CD14-positive monocyte (primary cell): Measurements from ENCODE around the gene ZNF528. TPM values are rescaled to one million over a fixed set of nuclear protein-coding genes. Genes with fewer than 3 reads are reported as not detected.

Source experiments
- DNase-seq, 3 donors: peaks; one replicate each; pipeline ENCODE4 v3.0.0-alpha.2; 2011 to 2022
- H2AFZ ChIP-seq: 2 replicates; pipeline ENCODE4 v1.6.0; 2012; ENCODE audit warnings: mild to moderate bottlenecking, low read depth, low read length, inconsistent platforms; ENCODE audit not compliant: insufficient read depth, poor library complexity, severe bottlenecking
- H3K27ac ChIP-seq, 2 donors: 1 replicate in 1 of 2; 2 replicates in 1 of 2; pipeline ENCODE4 v1.5.1; 2012 to 2013; ENCODE audit warnings: low read length in 2 of 2, control low read depth in 1 of 2, inconsistent platforms in 1 of 2, low read depth in 1 of 2, mild to moderate bottlenecking in 1 of 2
- H3K27me3 ChIP-seq, 2 donors: one replicate each; pipeline versions ENCODE4 v1.6.0 to v1.6.1; 2011 to 2013; ENCODE audit warnings: low read length in 2 of 2; ENCODE audit not compliant: control insufficient read depth in 2 of 2, insufficient read depth in 2 of 2
- H3K36me3 ChIP-seq, 2 donors: replicated peaks in 1 of 2; 1 replicate in 1 of 2; 2 replicates in 1 of 2; pipeline versions ENCODE4 v1.5.1 to v1.6.1; 2012 to 2013; ENCODE audit warnings: low read length in 2 of 2, control low read depth in 1 of 2, inconsistent platforms in 1 of 2, mild to moderate bottlenecking in 1 of 2; ENCODE audit not compliant: insufficient read depth in 2 of 2, control insufficient read depth in 1 of 2
- H3K4me1 ChIP-seq, 2 donors: 1 replicate in 1 of 2; 2 replicates in 1 of 2; pipeline versions ENCODE4 v1.5.1 to v1.6.1; 2012 to 2013; ENCODE audit warnings: low read length in 2 of 2, control low read depth in 1 of 2, inconsistent platforms in 1 of 2, mild to moderate bottlenecking in 1 of 2, moderate library complexity in 1 of 2; ENCODE audit not compliant: insufficient read depth in 2 of 2, control insufficient read depth in 1 of 2
- H3K4me2 ChIP-seq: replicated peaks from 2 replicates; pipeline ENCODE3; 2012; ENCODE audit warnings: low read length, moderate library complexity, mild to moderate bottlenecking; ENCODE audit not compliant: poor library complexity, severe bottlenecking; ENCODE audit errors: extremely low read depth
- H3K4me3 ChIP-seq, 3 experiments: fragments of 200-600 bp in 1 of 3; sonication (generic) in 1 of 3; replicated peaks in 1 of 3; 1 replicate in 2 of 3; 2 replicates in 1 of 3; pipeline ENCODE4 v1.5.1; 2011 to 2013; ENCODE audit warnings: low read length in 3 of 3, mild to moderate bottlenecking in 3 of 3, control low read depth in 2 of 3, low read depth in 2 of 3, inconsistent platforms in 1 of 3, moderate library complexity in 1 of 3
- H3K79me2 ChIP-seq: 2 replicates; pipeline ENCODE4 v1.6.0; 2012; ENCODE audit warnings: mild to moderate bottlenecking, control low read depth, inconsistent platforms, low read length, moderate library complexity; ENCODE audit not compliant: insufficient read depth
- H3K9ac ChIP-seq: 2 replicates; pipeline ENCODE4 v1.6.0; 2017; ENCODE audit warnings: low read length, mild to moderate bottlenecking; ENCODE audit not compliant: insufficient read depth, poor library complexity, severe bottlenecking
- H3K9me3 ChIP-seq, 2 donors: replicated peaks in 1 of 2; 1 replicate in 1 of 2; 2 replicates in 1 of 2; pipeline versions ENCODE4 v1.5.1 to v1.6.1; 2012 to 2013; ENCODE audit warnings: low read length in 2 of 2, control low read depth in 1 of 2; ENCODE audit not compliant: control insufficient read depth in 1 of 2, insufficient read depth in 1 of 2
- H4K20me1 ChIP-seq: 2 replicates; pipeline ENCODE4 v1.6.0; 2012; ENCODE audit warnings: mild to moderate bottlenecking, low read length, control low read depth, moderate library complexity; ENCODE audit not compliant: insufficient read depth
- H3K27ac Mint-ChIP-seq, 7 donors: one replicate each; pipeline ENCODE4 v1.8.0; 2020; ENCODE audit warnings: mild to moderate bottlenecking in 7 of 7, mixed read lengths in 7 of 7, moderate library complexity in 6 of 7, inconsistent platforms in 2 of 7
- H3K27me3 Mint-ChIP-seq, 3 donors: one replicate each; pipeline ENCODE4 v1.8.0; 2021 to 2022; ENCODE audit warnings: low read depth in 3 of 3, mild to moderate bottlenecking in 3 of 3, mixed read lengths in 3 of 3, moderate library complexity in 3 of 3, inconsistent platforms in 1 of 3
- H3K36me3 Mint-ChIP-seq, 2 donors: one replicate each; pipeline ENCODE4 v1.8.0; 2020; ENCODE audit warnings: mixed read lengths in 2 of 2, inconsistent platforms in 1 of 2, mild to moderate bottlenecking in 1 of 2
- H3K4me1 Mint-ChIP-seq: one replicate; pipeline ENCODE4 v1.8.0; 2020; ENCODE audit warnings: mild to moderate bottlenecking, mixed read lengths
- H3K4me3 Mint-ChIP-seq, 2 donors: one replicate each; pipeline ENCODE4 v1.8.0; 2020; ENCODE audit warnings: mild to moderate bottlenecking in 2 of 2, mixed read lengths in 2 of 2, moderate library complexity in 1 of 2
- H3K9me3 Mint-ChIP-seq, 7 donors: one replicate each; pipeline ENCODE4 v1.8.0; 2020 to 2022; ENCODE audit warnings: mixed read lengths in 7 of 7, mild to moderate bottlenecking in 6 of 7, moderate library complexity in 6 of 7, inconsistent platforms in 2 of 7
- WGBS: methylation state at CpG from one replicate; pipeline ENCODE4 v1.1.5; 2013; ENCODE audit warnings: missing lambda C conversion rate; ENCODE audit not compliant: insufficient coverage; 5-methylcytosine and 5-hydroxymethylcytosine counted together
- intact Hi-C, 2 donors: fragments of 100-400 bp; cut with micrococcal nuclease; formaldehyde crosslinking; loops; one replicate each; pipeline versions ENCODE4 v1.15.0 to v1.15.1; 2023
- polyA minus RNA-seq: library from RNA; depleted of rRNA, polyadenylated mRNA; stranded (reverse); fragments of >200 nt; gene quantifications from 2 replicates; pipeline ENCODE4 v1.2.3, GENCODE V29; 2012
- polyA plus RNA-seq, 3 donors: library from polyadenylated mRNA; depleted of rRNA in 1 of 3; unstranded in 2 of 3; stranded (reverse) in 1 of 3; fragments of 300-500 nt in 2 of 3; fragments of >200 nt in 1 of 3; fragmentation: Illumina TruSeq in 2 of 3; gene quantifications; 1 replicate in 2 of 3; 2 replicates in 1 of 3; pipeline ENCODE4 v1.2.3, GENCODE V29; 2012 to 2021
- total RNA-seq, 12 experiments: library from RNA in 1 of 12; stranded (reverse) in 1 of 12; fragments of 120-200 nt in 1 of 12; gene quantifications; one replicate each; pipeline ENCODE4 v1.2.4 and lab custom pipeline; 2013 to 2026; ENCODE audit warnings: mixed read lengths in 6 of 12, inconsistent platforms in 1 of 12
- TF ChIP-seq, protein P1 (sequence below): fragments of 200-600 bp; IDR thresholded peaks from one replicate; pipeline ENCODE4 v1.8.0; 2022; ENCODE audit warnings: antibody characterized with exemption, mild to moderate bottlenecking

Gene ZNF528
- total RNA-seq (2013), result 7.9 TPM
- polyA plus RNA-seq (1 to 10 TPM in 1 of 3 donors, under 1 TPM in 2; 0.67 to 4.8 (median 0.86) TPM), polyA minus RNA-seq (1.5 and 2.2 TPM in 2 replicates), total RNA-seq (lab: John Stamatoyannopoulos, UW) (1.2 to 8.3 (median 3.0) reads per million in 11 experiments)

DNA sequence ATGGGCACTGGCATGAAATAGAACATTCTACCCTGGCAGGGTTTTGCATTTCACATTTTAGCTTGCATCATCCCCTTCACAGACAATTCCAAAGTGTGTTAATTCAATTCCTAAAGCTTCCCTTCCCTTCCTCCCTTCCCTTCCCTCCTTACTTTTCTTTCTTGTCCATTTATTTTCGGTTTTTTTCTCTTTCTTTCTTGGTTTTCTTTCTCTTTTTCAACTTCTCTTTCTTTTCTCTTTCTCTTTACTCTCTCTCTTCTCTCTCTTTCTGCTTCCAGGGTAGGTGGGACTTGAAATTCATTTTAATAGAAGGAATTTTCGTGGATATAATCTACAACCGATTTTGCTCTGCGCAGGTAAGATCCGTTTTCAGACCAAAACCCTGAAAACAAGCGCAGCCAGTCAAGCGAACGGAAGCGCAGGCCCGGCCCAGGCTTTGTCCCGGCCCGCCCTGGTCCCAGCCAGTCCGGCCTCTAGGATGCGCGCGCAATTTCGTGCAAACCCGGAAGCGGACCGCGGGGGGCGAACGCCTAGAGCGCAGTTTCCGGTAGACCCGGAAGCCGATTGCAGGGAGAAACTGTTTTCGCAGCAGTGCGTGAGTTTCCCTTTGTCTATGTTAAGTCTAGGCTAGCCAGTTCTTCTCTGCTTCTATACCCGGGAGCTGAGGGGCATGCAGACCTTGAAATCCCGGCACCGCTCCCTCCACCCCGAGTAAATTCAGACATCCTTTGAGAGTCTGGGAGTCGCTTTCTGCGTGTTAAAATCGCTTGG lies at the start of gene ZNF528:
TSS of gene ZNF528 (plus strand) at position 540 of the 771 bp plus-strand sequence. CDS start 4,165 bp downstream, outside the sequence.
- H2AFZ ChIP-seq, result peak within 1 kb of the TSS; percentile 82
- peak within 1 kb of the TSS; percentile 66 to 90 (median 79) for H3K27ac Mint-ChIP-seq
- H3K9me3 Mint-ChIP-seq, result peaks cover 58 to 96% (median 94%) of the 10 kb centered on the region in 7 donors
- H4K20me1 ChIP-seq, result no peaks in the 10 kb centered on the region
- peak within 1 kb of the TSS; percentile 74 to 80 (median 74) for H3K4me3 ChIP-seq
- under 1% methylated on average over 35 of the region's 36 CpGs for WGBS
- H3K9me3 ChIP-seq, result peaks cover 75 to 88% of the 10 kb centered on the region in 2 donors
- H3K4me3 Mint-ChIP-seq, result peak within 1 kb of the TSS; percentile 86 to 94
- no peaks in the 10 kb centered on the region for H3K27me3 ChIP-seq
- peaks cover 15% of the 10 kb centered on the region for H3K4me1 Mint-ChIP-seq
- H3K4me2 ChIP-seq, result peak within 1 kb of the TSS; percentile 83
- H3K36me3 Mint-ChIP-seq, result peaks cover 38 to 40% of the 10 kb centered on the region in 2 donors
- intact Hi-C loops, result no loop called here
- TF ChIP-seq, protein P1, sequence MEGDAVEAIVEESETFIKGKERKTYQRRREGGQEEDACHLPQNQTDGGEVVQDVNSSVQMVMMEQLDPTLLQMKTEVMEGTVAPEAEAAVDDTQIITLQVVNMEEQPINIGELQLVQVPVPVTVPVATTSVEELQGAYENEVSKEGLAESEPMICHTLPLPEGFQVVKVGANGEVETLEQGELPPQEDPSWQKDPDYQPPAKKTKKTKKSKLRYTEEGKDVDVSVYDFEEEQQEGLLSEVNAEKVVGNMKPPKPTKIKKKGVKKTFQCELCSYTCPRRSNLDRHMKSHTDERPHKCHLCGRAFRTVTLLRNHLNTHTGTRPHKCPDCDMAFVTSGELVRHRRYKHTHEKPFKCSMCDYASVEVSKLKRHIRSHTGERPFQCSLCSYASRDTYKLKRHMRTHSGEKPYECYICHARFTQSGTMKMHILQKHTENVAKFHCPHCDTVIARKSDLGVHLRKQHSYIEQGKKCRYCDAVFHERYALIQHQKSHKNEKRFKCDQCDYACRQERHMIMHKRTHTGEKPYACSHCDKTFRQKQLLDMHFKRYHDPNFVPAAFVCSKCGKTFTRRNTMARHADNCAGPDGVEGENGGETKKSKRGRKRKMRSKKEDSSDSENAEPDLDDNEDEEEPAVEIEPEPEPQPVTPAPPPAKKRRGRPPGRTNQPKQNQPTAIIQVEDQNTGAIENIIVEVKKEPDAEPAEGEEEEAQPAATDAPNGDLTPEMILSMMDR, result no peak
- H3K27me3 Mint-ChIP-seq, result peaks cover 0 to 2% (median 0%) of the 10 kb centered on the region in 3 donors
- DNase-seq, result peak; percentile 83 to 87 (median 86)
- peaks cover 4 to 9% of the 10 kb centered on the region in 2 donors for H3K36me3 ChIP-seq
- peak within 1 kb of the TSS; percentile 71 for H3K9ac ChIP-seq
- H3K27ac ChIP-seq, result peak within 1 kb of the TSS; percentile 59 to 81
- H3K79me2 ChIP-seq, result no peaks in the 10 kb centered on the region
- peaks cover 13 to 16% of the 10 kb centered on the region in 2 donors for H3K4me1 ChIP-seq

DNA sequence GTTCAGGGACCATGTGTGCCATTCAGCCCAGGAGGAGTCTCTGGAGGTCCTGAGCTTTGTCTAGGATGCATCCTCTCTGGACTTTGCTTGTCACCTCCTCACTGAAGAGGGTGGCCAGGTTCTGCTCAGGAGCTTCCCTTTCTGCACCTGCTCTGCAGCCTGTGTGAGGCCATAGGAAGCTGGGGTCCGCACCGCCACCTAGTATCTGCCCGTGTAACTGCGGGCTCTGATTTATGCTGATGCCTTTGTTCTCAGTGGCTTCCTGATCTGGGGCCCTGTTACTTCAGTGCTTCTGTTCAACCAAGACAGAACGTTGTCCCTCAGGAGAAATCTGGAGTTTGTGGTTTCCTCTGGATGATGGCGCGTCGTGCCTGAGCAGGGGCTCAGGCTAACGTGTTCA lies 46.1 kb upstream of the ZNF528 start:
- H3K9me3 Mint-ChIP-seq, result peaks cover 51 to 89% (median 79%) of the 10 kb centered on the region in 7 donors
- Histone ChIP-seq H3K4me1 (no peaks in the 10 kb centered on the region), H3K79me2 (no peaks in the 10 kb centered on the region), H4K20me1 (no peaks in the 10 kb centered on the region), H3K4me3 (no peak overlapping the region), H3K9ac (no peak overlapping the region), H3K9me3 (peaks cover 84 to 95% of the 10 kb centered on the region in 2 donors), H3K4me2 (no peak overlapping the region), H3K36me3 (no peaks in the 10 kb centered on the region), H3K27me3 (no peaks in the 10 kb centered on the region), H2AFZ (no peak overlapping the region), H3K27ac (no peak overlapping the region)
- no peak for DNase-seq
- peaks cover 0 to 2% (median 2%) of the 10 kb centered on the region in 3 donors for H3K27me3 Mint-ChIP-seq
- WGBS, result 80% methylated on average over 9 of the region's 9 CpGs
- H3K36me3 Mint-ChIP-seq, result peaks cover 0 to 15% of the 10 kb centered on the region in 2 donors
- H3K4me1 Mint-ChIP-seq, result no peaks in the 10 kb centered on the region
- H3K4me3 Mint-ChIP-seq, result no peak overlapping the region
- intact Hi-C loops, result no loop called here
- TF ChIP-seq, protein P1, result no peak
- H3K27ac Mint-ChIP-seq, result no peak overlapping the region
